HepG2 (cell line): Measurements from ENCODE around the gene PAK1. TPM values are rescaled to one million over a fixed set of nuclear protein-coding genes. Genes with fewer than 3 reads are reported as not detected.

Experiments used
- ATAC-seq: fragments of 200-7000 bp; cut with Tn5 transposase; 3 replicates; pipeline ENCODE4 v1.9.1; 2020; ENCODE audit warnings: mild to moderate bottlenecking, moderate library complexity
- BruUV-seq: library from RNA; stranded (reverse); fragments of 400-500 nt; replicated peaks from 2 replicates; lab custom pipeline; 2021; lab: Mats Ljungman, UMichigan
- CTCF ChIA-PET: fragments of 300-600 bp; formaldehyde crosslinking; extraction: SDS; loops from one replicate; lab custom pipeline; 2021; ENCODE audit warnings: low total read pairs, inconsistent platforms, low intra/inter-chr PET ratio; lab: Yijun Ruan, JAX
- POLR2A ChIA-PET: fragments of 350-600 bp; sonication (Branson Sonifier 250); formaldehyde crosslinking; loops from one replicate; lab custom pipeline; 2020; ENCODE audit warnings: antibody characterized with exemption, inconsistent platforms; lab: Yijun Ruan, JAX
- DNase-seq: peaks from one replicate; pipeline ENCODE4 v3.0.0-alpha.2; 2015; ENCODE audit warnings: low spot score
- FAIRE-seq: peaks from 3 replicates; lab custom pipeline; 2011; peaks lifted over from hg19 to GRCh38; lab: Jason Lieb, UNC
- H2AFZ ChIP-seq: one replicate; pipeline ENCODE4 v1.6.1; 2011; ENCODE audit warnings: low read length, inconsistent platforms
- H3K27ac ChIP-seq: fragments of 300-600 bp; 3 replicates; pipeline ENCODE4 v1.8.0; 2011; ENCODE audit warnings: mixed run types, mild to moderate bottlenecking, mixed read lengths, low read length, inconsistent platforms; ENCODE audit not compliant: insufficient read depth; ENCODE audit errors: extremely low read length
- H3K27me3 ChIP-seq, 2 experiments: fragments of 200-600 bp in 1 of 2; 2 replicates in 1 of 2; 3 replicates in 1 of 2; pipeline versions ENCODE4 v1.6.0 to v1.8.0; 2011; ENCODE audit warnings: low read length in 2 of 2, mild to moderate bottlenecking in 2 of 2, moderate library complexity in 2 of 2, inconsistent platforms in 1 of 2; ENCODE audit not compliant: insufficient read depth in 2 of 2, control insufficient read depth in 1 of 2
- H3K36me3 ChIP-seq, 2 experiments: fragments of 200-600 bp in 1 of 2; replicated peaks in 1 of 2; 2 replicates in 1 of 2; 3 replicates in 1 of 2; pipeline versions ENCODE4 v1.5.1 to v1.8.0; 2011; ENCODE audit warnings: low read length in 2 of 2, inconsistent platforms in 1 of 2; ENCODE audit not compliant: insufficient read depth in 2 of 2, control insufficient read depth in 1 of 2
- H3K4me1 ChIP-seq: 2 replicates; pipeline ENCODE4 v1.5.1; 2012; ENCODE audit warnings: low read length, inconsistent platforms; ENCODE audit not compliant: insufficient read depth
- H3K4me2 ChIP-seq: 2 replicates; pipeline ENCODE4 v1.6.0; 2011; ENCODE audit warnings: low read depth, low read length, inconsistent platforms
- H3K4me3 ChIP-seq, 3 experiments: fragments of 200-600 bp in 1 of 3; sonication (generic), shearing (Covaris generic) in 1 of 3; replicated peaks in 1 of 3; 2 replicates each; pipeline ENCODE4 v1.5.1; 2011 to 2016; ENCODE audit warnings: low read length in 3 of 3, inconsistent platforms in 2 of 3, low read depth in 2 of 3, mild to moderate bottlenecking in 2 of 3, control low read depth in 1 of 3, mixed read lengths in 1 of 3; ENCODE audit not compliant: insufficient read depth in 1 of 3
- H3K79me2 ChIP-seq: one replicate; pipeline ENCODE4 v1.6.1; 2011; ENCODE audit warnings: low read length, inconsistent platforms; ENCODE audit not compliant: insufficient read depth
- H3K9ac ChIP-seq: 2 replicates; pipeline ENCODE4 v1.6.0; 2011; ENCODE audit warnings: mild to moderate bottlenecking, low read depth, low read length, inconsistent platforms; ENCODE audit not compliant: insufficient read depth
- H3K9me3 ChIP-seq: 2 replicates; pipeline ENCODE4 v1.5.1; 2012; ENCODE audit warnings: mild to moderate bottlenecking, low read length
- H4K20me1 ChIP-seq: 2 replicates; pipeline ENCODE4 v1.6.0; 2011; ENCODE audit warnings: inconsistent platforms, mild to moderate bottlenecking, low read length, moderate library complexity; ENCODE audit not compliant: insufficient read depth
- FOXO1 ChIP-seq: sonication (generic); formaldehyde crosslinking; IDR thresholded peaks from 2 replicates; pipeline ENCODE4 v1.4.0; 2020; ENCODE audit warnings: missing genetic modification reagents
- MAFF ChIP-seq: IDR thresholded peaks from 2 replicates; pipeline ENCODE4 v1.6.1; 2011; ENCODE audit warnings: low read depth, low read length, improper control_type of control experiment
- MAFK ChIP-seq, 2 experiments: IDR thresholded peaks in 1 of 2; conservative IDR thresholded peaks in 1 of 2; 2 replicates each; pipeline ENCODE4 v1.6.1; 2011; ENCODE audit warnings: improper control_type of control experiment in 2 of 2, low read length in 2 of 2
- NFIB ChIP-seq: sonication (generic); formaldehyde crosslinking; IDR thresholded peaks from 2 replicates; pipeline ENCODE4 v1.9.0; 2021; ENCODE audit warnings: missing genetic modification reagents, mild to moderate bottlenecking, borderline replicate concordance
- ZBTB7A ChIP-seq: sonication (generic); formaldehyde crosslinking; IDR thresholded peaks from 2 replicates; pipeline ENCODE4 v1.8.0; 2022; ENCODE audit warnings: mild to moderate bottlenecking, missing genetic modification reagents
- ZNF230 ChIP-seq: sonication (generic); formaldehyde crosslinking; IDR thresholded peaks from 2 replicates; pipeline ENCODE4 v1.4.0; 2020; ENCODE audit warnings: mild to moderate bottlenecking, missing genetic modification reagents
- ZNF335 ChIP-seq: sonication (generic); formaldehyde crosslinking; IDR thresholded peaks from 2 replicates; pipeline ENCODE4 v1.4.0; 2020; ENCODE audit warnings: missing genetic modification reagents
- ZNF367 ChIP-seq: sonication (generic); formaldehyde crosslinking; IDR thresholded peaks from 2 replicates; pipeline ENCODE4 v1.4.0; 2020; ENCODE audit warnings: missing genetic modification reagents, borderline replicate concordance
- ZNF550 ChIP-seq: sonication (generic); formaldehyde crosslinking; IDR thresholded peaks from 2 replicates; pipeline ENCODE4 v1.4.0; 2020; ENCODE audit warnings: mild to moderate bottlenecking, missing genetic modification reagents, borderline replicate concordance
- ZNF557 ChIP-seq: sonication (generic); formaldehyde crosslinking; IDR thresholded peaks from 2 replicates; pipeline ENCODE4 v1.4.0; 2020; ENCODE audit warnings: missing genetic modification reagents
- ZNF629 ChIP-seq: sonication (generic); formaldehyde crosslinking; conservative IDR thresholded peaks from 2 replicates; pipeline ENCODE4 v1.5.0; 2020; ENCODE audit warnings: missing genetic modification reagents
- WGBS: methylation state at CpG from one replicate; pipeline ENCODE4 v1.1.6; 2017; ENCODE audit warnings: low lambda C conversion rate; 5-methylcytosine and 5-hydroxymethylcytosine counted together
- in situ Hi-C: cut with HindIII; loops from 2 replicates; pipeline ENCODE4 v1.10.0; 2017; ENCODE audit warnings: low pct_unique_long_range_greater_than_20kb; ENCODE audit not compliant: extremely low pct_ligation_motif_present
- intact Hi-C: fragments of 100-400 bp; cut with micrococcal nuclease; formaldehyde crosslinking; loops from one replicate; pipeline ENCODE4 v1.10.0; 2022; ENCODE audit not compliant: unreplicated experiment
- polyA plus RNA-seq, 8 experiments: library from polyadenylated mRNA; depleted of rRNA in 3 of 8; stranded (reverse) in 7 of 8; unstranded in 1 of 8; fragments of >200 nt; fragmentation: Illumina TruSeq in 4 of 8; extraction: Trizol in 4 of 8; gene quantifications; 2 replicates each; pipeline versions ENCODE4 v1.2.1 to v1.2.3, GENCODE V29; 2011 to 2016; ENCODE audit warnings: low read depth in 4 of 8, missing spikeins in 1 of 8, mixed read lengths in 1 of 8; ENCODE audit not compliant: insufficient read depth in 1 of 8
- total RNA-seq, 5 experiments: library from RNA; depleted of rRNA; stranded (reverse); fragments of >200 nt; fragmentation: Illumina TruSeq; extraction: Trizol; gene quantifications; 2 replicates each; pipeline ENCODE4 v1.2.3, GENCODE V29; 2016; ENCODE audit warnings: low read depth in 1 of 5
- TF ChIP-seq, protein P1 (sequence below): sonication (generic); formaldehyde crosslinking; IDR thresholded peaks from 2 replicates; pipeline ENCODE4 v1.4.0; 2020; ENCODE audit warnings: missing genetic modification reagents
- TF ChIP-seq, protein P2 (sequence below): sonication (generic); formaldehyde crosslinking; IDR thresholded peaks from 2 replicates; pipeline ENCODE4 v1.4.0; 2020; ENCODE audit warnings: mild to moderate bottlenecking, missing genetic modification reagents
- TF ChIP-seq, protein P3 (sequence below): sonication (generic); formaldehyde crosslinking; IDR thresholded peaks from 2 replicates; pipeline ENCODE4 v1.9.0; 2021; ENCODE audit warnings: missing genetic modification reagents, borderline replicate concordance

PAK1 gene
- total and polyA plus RNA-seq, 2 of the 13 experiments (the other 11 are each of a cell fraction or from before 2014, with no cell fraction given), result 1.5 to 4.3 TPM

DNA sequence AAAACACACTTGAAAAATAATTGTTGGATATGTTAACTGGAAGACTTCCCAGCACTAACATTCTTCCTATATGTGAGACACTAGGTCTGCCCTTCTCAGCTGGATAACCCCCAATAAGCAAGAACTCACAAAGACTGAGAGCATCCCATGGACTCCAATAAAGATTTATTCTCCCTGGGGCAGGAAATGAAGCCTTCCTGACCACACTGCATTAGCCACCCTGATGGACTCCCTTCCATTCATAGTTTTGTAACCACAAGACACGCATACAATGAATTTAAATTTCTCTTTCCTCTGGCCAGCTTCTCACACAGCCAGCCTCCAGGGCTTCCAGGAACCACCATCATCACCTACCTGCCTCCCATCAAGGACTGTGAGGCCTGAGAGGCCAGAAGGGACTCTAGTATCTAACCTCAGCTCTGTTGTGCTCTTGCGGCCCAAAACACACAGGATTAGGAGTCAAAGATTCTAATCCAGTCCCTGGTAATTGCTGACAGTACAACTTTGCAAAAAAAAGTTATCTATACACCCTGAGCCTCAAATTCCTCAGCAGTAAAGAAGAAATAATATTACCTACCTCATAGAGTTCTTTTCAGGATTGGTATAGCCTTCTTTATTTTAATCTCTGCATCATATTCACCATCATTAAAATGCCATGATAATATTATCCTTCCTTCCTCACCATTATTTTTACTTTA lies 126.8 kb downstream of the PAK1 start:
- Histone ChIP-seq H3K79me2 (no peaks in the 10 kb centered on the region), H3K4me3 (no peak overlapping the region), H4K20me1 (no peaks in the 10 kb centered on the region), H3K27me3 (no peaks in the 10 kb centered on the region), H2AFZ (no peak overlapping the region), H3K9ac (no peak overlapping the region), H3K27ac (no peak overlapping the region), H3K36me3 (no peaks in the 10 kb centered on the region)
- intact Hi-C loops (no loop called here), in situ Hi-C loops (no loop called here)
- no TSS peak for BruUV-seq
- WGBS, result 76% methylated on average over 2 of the region's 2 CpGs
- ATAC-seq, result no peak
- no peak for FAIRE-seq
- POLR2A ChIA-PET, result no interaction called here
- TF ChIP-seq ZNF550 (no peak), ZNF335 (no peak), ZNF629 (no peak), MAFF (0 out of 2 replicates have a peak, but pooled peaks have one; percentile 11), MAFK (conservative IDR thresholded peaks at IDR 0.05 in 1 of 2, IDR thresholded peaks at IDR 0.05 in 1 of 2; ENCODE audit: low read length in 2 of 2) (peak; percentile 18 to 59; a peak in 3 of 4 replicates), ZNF557 (CRISPR knock-in tag) (no peak), NFIB (no peak), FOXO1 (no peak), ZBTB7A (no peak), ZNF367 (CRISPR knock-in tag) (no peak), ZNF230 (CRISPR knock-in tag) (no peak)
- TF ChIP-seq, protein P1, sequence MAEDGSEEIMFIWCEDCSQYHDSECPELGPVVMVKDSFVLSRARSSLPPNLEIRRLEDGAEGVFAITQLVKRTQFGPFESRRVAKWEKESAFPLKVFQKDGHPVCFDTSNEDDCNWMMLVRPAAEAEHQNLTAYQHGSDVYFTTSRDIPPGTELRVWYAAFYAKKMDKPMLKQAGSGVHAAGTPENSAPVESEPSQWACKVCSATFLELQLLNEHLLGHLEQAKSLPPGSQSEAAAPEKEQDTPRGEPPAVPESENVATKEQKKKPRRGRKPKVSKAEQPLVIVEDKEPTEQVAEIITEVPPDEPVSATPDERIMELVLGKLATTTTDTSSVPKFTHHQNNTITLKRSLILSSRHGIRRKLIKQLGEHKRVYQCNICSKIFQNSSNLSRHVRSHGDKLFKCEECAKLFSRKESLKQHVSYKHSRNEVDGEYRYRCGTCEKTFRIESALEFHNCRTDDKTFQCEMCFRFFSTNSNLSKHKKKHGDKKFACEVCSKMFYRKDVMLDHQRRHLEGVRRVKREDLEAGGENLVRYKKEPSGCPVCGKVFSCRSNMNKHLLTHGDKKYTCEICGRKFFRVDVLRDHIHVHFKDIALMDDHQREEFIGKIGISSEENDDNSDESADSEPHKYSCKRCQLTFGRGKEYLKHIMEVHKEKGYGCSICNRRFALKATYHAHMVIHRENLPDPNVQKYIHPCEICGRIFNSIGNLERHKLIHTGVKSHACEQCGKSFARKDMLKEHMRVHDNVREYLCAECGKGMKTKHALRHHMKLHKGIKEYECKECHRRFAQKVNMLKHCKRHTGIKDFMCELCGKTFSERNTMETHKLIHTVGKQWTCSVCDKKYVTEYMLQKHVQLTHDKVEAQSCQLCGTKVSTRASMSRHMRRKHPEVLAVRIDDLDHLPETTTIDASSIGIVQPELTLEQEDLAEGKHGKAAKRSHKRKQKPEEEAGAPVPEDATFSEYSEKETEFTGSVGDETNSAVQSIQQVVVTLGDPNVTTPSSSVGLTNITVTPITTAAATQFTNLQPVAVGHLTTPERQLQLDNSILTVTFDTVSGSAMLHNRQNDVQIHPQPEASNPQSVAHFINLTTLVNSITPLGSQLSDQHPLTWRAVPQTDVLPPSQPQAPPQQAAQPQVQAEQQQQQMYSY, result no peak
- TF ChIP-seq, protein P2, sequence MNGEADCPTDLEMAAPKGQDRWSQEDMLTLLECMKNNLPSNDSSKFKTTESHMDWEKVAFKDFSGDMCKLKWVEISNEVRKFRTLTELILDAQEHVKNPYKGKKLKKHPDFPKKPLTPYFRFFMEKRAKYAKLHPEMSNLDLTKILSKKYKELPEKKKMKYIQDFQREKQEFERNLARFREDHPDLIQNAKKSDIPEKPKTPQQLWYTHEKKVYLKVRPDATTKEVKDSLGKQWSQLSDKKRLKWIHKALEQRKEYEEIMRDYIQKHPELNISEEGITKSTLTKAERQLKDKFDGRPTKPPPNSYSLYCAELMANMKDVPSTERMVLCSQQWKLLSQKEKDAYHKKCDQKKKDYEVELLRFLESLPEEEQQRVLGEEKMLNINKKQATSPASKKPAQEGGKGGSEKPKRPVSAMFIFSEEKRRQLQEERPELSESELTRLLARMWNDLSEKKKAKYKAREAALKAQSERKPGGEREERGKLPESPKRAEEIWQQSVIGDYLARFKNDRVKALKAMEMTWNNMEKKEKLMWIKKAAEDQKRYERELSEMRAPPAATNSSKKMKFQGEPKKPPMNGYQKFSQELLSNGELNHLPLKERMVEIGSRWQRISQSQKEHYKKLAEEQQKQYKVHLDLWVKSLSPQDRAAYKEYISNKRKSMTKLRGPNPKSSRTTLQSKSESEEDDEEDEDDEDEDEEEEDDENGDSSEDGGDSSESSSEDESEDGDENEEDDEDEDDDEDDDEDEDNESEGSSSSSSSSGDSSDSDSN (CRISPR knock-in tag), result no peak
- TF ChIP-seq, protein P3, sequence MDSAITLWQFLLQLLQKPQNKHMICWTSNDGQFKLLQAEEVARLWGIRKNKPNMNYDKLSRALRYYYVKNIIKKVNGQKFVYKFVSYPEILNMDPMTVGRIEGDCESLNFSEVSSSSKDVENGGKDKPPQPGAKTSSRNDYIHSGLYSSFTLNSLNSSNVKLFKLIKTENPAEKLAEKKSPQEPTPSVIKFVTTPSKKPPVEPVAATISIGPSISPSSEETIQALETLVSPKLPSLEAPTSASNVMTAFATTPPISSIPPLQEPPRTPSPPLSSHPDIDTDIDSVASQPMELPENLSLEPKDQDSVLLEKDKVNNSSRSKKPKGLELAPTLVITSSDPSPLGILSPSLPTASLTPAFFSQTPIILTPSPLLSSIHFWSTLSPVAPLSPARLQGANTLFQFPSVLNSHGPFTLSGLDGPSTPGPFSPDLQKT (CRISPR knock-in tag), result no peak
- TF ChIP-seq, all 625 proteins: peak for 2
- Histone ChIP-seq H3K4me1 (no peaks in the 10 kb centered on the region), H3K4me2 (no peak overlapping the region), H3K9me3 (no peaks in the 10 kb centered on the region)
- DNase-seq, result no peak
- CTCF ChIA-PET, result no interaction called here
